RWPE2 (cell line): ENCODE data around the gene ARHGAP19.

Experiments
- ATAC-seq: fragments of 200-7000 bp; cut with Tn5 transposase; 3 replicates; pipeline ENCODE4 v1.9.1; 2021; ENCODE audit warnings: low read depth
- DNase-seq: peaks from one replicate; pipeline ENCODE4 v3.0.0-alpha.2; 2020; ENCODE audit warnings: low spot score
- H3K27ac ChIP-seq: fragments of 450-650 bp; 2 replicates; pipeline ENCODE4 v1.5.1; 2017; ENCODE audit warnings: mild to moderate bottlenecking; ENCODE audit not compliant: poor library complexity, severe bottlenecking
- H3K27me3 ChIP-seq: fragments of 250-450 bp; sonication (Bioruptor Pico); 2 replicates; pipeline ENCODE4 v1.5.1; 2021; ENCODE audit warnings: mild to moderate bottlenecking, moderate library complexity; ENCODE audit not compliant: insufficient read depth, poor library complexity, severe bottlenecking
- H3K36me3 ChIP-seq: fragments of 250-450 bp; sonication (Bioruptor Pico); 2 replicates; pipeline ENCODE4 v1.5.1; 2020; ENCODE audit warnings: low read depth, mild to moderate bottlenecking, moderate library complexity
- H3K4me1 ChIP-seq: fragments of 250-450 bp; sonication (Bioruptor Pico); 2 replicates; pipeline ENCODE4 v1.5.1; 2021; ENCODE audit warnings: mild to moderate bottlenecking, moderate library complexity; ENCODE audit not compliant: insufficient read depth, poor library complexity, severe bottlenecking
- H3K4me3 ChIP-seq: fragments of 250-450 bp; sonication (Bioruptor Pico); 2 replicates; pipeline ENCODE4 v1.5.1; 2021; ENCODE audit warnings: mild to moderate bottlenecking, moderate library complexity; ENCODE audit not compliant: severe bottlenecking
- H3K9me3 ChIP-seq: fragments of 250-450 bp; sonication (Bioruptor Pico); 2 replicates; pipeline ENCODE4 v1.5.1; 2021; ENCODE audit warnings: mild to moderate bottlenecking, moderate library complexity; ENCODE audit not compliant: severe bottlenecking
- TF ChIP-seq, protein P1 (sequence below): fragments of 450-650 bp; IDR thresholded peaks from one replicate; pipeline ENCODE4 v1.5.1; 2017; ENCODE audit warnings: mild to moderate bottlenecking, moderate library complexity; ENCODE audit not compliant: poor library complexity, severe bottlenecking

The ARHGAP19 gene

DNA sequence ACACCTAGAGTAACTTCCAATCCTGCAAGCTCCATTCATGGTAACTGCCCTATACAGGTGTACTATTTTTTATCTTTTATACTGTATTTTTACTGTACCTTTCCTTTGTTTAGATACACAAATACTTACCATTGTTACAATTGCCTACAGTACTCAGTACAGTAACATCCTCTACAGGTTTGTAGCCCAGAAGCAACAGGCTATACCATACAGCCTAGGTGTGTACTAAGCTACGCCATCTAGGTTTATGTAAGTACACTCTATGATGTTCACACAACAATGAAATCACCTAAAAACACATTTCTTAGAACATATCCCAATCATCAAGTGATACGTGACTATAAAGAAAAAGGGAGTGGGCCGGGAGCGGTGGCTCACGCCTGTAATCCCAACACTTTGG lies 53.6 kb downstream of the ARHGAP19 start:
- no peaks in the 10 kb centered on the region for H3K9me3 ChIP-seq
- peaks cover 14% of the 10 kb centered on the region for H3K36me3 ChIP-seq
- TF ChIP-seq, protein P1, sequence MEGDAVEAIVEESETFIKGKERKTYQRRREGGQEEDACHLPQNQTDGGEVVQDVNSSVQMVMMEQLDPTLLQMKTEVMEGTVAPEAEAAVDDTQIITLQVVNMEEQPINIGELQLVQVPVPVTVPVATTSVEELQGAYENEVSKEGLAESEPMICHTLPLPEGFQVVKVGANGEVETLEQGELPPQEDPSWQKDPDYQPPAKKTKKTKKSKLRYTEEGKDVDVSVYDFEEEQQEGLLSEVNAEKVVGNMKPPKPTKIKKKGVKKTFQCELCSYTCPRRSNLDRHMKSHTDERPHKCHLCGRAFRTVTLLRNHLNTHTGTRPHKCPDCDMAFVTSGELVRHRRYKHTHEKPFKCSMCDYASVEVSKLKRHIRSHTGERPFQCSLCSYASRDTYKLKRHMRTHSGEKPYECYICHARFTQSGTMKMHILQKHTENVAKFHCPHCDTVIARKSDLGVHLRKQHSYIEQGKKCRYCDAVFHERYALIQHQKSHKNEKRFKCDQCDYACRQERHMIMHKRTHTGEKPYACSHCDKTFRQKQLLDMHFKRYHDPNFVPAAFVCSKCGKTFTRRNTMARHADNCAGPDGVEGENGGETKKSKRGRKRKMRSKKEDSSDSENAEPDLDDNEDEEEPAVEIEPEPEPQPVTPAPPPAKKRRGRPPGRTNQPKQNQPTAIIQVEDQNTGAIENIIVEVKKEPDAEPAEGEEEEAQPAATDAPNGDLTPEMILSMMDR = no peak
- DNase-seq (no peak), ATAC-seq (no peak)
- no peak overlapping the region for H3K4me3 ChIP-seq
- no peak overlapping the region for H3K27ac ChIP-seq
- H3K27me3 ChIP-seq = no peaks in the 10 kb centered on the region
- no peaks in the 10 kb centered on the region for H3K4me1 ChIP-seq

DNA sequence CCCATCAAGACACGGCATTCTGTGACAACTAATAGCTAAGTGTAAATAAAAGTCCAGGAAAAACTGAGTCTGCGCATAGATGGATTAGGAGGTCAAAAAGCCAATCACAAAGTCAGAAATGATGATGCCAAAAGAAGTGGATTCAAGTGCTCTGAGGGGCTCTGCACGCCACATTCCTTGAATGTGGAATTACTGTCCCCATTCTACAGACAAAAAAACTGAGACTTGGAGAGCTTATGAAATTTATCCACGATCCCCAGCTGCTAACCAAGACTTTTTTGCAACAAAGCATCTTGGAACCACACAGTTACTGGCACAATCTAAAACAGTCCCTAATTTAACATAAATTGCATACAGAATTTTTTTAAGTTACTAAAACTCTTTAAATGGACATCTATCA lies 57.1 kb downstream of the ARHGAP19 start:
- TF ChIP-seq, protein P1 = no peak
- Histone ChIP-seq H3K27me3 (no peaks in the 10 kb centered on the region), H3K36me3 (peaks cover 15% of the 10 kb centered on the region), H3K4me3 (no peak overlapping the region), H3K9me3 (no peaks in the 10 kb centered on the region), H3K4me1 (no peaks in the 10 kb centered on the region), H3K27ac (no peak overlapping the region)
- ATAC-seq (no peak), DNase-seq (no peak)

DNA sequence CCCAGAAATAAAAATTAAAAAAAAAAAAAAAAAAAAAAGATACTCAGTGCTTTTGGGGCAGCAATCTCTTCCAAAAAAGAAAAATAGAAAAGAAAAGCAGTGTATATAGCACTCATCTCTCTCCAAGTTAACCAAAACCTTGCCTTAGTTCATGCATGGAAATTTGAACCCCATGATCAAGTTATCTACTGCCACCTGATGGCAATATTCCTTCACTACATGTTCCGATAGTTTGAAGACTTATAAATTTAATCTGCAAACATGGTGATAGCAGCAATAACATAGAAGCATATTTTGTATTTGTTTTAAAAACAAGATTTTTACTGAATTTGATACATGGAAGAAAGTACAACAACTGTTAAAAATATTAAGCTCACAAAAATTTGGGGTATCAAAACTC lies 58.0 kb downstream of the ARHGAP19 start:
- Histone ChIP-seq H3K4me1 (no peaks in the 10 kb centered on the region), H3K36me3 (peaks cover 14% of the 10 kb centered on the region), H3K27ac (no peak overlapping the region), H3K27me3 (no peaks in the 10 kb centered on the region), H3K4me3 (no peak overlapping the region), H3K9me3 (no peaks in the 10 kb centered on the region)
- TF ChIP-seq, protein P1 = peak; percentile 77
- DNase-seq (no peak), ATAC-seq (no peak)

DNA sequence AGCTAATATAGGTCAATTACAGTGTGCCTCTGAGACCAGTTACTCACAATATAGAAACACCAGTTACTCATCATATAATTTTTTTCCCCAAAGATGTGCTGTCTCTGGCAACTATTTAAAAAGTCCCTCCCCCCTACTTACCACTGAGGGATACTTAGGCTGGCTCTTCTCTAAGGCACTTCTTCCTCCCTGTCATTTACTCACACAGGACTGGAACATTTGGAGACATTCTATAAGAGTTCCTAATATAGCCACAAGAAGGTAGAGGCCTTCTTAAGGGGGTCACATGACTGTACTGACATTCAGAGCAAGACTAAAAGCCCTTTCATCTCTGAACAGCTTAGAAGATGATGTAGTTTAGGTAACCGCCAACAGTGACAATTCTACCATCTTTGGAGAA lies 62.3 kb downstream of the ARHGAP19 start:
- TF ChIP-seq, protein P1 = no peak
- Histone ChIP-seq H3K4me1 (no peaks in the 10 kb centered on the region), H3K36me3 (peaks cover 23% of the 10 kb centered on the region), H3K4me3 (no peak overlapping the region), H3K9me3 (no peaks in the 10 kb centered on the region), H3K27ac (no peak overlapping the region), H3K27me3 (no peaks in the 10 kb centered on the region)
- DNase-seq (no peak), ATAC-seq (no peak)

DNA sequence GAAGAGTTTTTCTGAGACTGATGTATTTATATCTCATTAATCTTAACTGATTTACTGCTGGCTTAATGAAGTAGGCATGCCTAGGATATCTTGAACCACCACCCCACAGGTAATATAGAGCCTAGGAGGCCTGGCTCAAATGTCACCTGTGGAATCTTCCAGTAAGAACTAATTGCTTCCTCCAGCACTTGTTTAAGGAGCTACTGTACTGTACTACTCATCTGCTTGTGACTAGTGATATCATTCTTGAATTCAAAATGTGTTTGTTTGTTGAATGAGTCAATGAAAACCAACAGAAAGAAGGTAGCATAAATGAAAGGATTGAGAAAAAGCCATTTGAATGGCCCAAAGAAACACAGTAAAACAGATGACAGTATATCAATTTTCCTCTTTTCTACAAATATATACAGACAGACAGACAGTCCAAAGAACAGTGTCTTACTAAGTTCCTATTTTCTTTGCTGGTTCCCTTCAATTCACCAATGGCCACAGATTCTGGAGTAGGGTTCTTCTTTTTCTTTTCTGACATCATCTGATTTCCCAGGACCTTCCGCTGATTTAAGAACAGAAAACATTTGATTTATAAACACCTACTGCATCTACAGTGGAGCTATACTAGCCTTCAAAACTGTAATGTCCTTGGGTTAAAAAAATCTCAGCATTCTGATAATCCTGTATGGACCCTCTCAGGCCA lies 63.0 kb downstream of the ARHGAP19 start:
- peaks cover 19% of the 10 kb centered on the region for H3K36me3 ChIP-seq
- ATAC-seq (no peak), DNase-seq (no peak)
- no peak overlapping the region for H3K27ac ChIP-seq
- TF ChIP-seq, protein P1 = no peak
- no peaks in the 10 kb centered on the region for H3K4me1 ChIP-seq
- no peaks in the 10 kb centered on the region for H3K27me3 ChIP-seq
- no peak overlapping the region for H3K4me3 ChIP-seq
- H3K9me3 ChIP-seq = no peaks in the 10 kb centered on the region
